GM10248 (cell line): ENCODE results near the gene VPS35L.
A peak's percentile ranks its signal among the peaks of the same experiment; 100 is the strongest.

Experiments
- CTCF ChIA-PET: fragments of 300-600 bp; sonication (Branson Sonifier 250); formaldehyde crosslinking; extraction: SDS; loops from one replicate; lab custom pipeline; 2021; ENCODE audit warnings: antibody characterized with exemption; lab: Yijun Ruan, JAX
- POLR2A ChIA-PET: fragments of 350-650 bp; sonication (Branson Sonifier 250); formaldehyde crosslinking; extraction: SDS; loops from one replicate; lab custom pipeline; 2020; ENCODE audit warnings: antibody characterized with exemption; lab: Yijun Ruan, JAX
- DNase-seq: peaks from one replicate; pipeline ENCODE4 v3.0.0; 2012; ENCODE audit errors: extremely low spot score
- CTCF ChIP-seq: IDR thresholded peaks from 2 replicates; pipeline ENCODE4 v1.5.1; 2012; ENCODE audit warnings: mild to moderate bottlenecking, low read depth; ENCODE audit errors: extremely low read depth, missing control alignments, control extremely low read depth

VPS35L gene

GRCh38 chr16:19555186-19555937 is at the start of gene VPS35L:
Gene VPS35L, plus strand, starts transcription at chr16:19555703. Its CDS starts 27 bp downstream, at chr16:19555730.
- CTCF ChIA-PET = interaction anchor here (0.8 to 5.5 kb wide), 24 partner anchors 8 to 828 kb away, joined by 3 to 48 read pairs (median 4); partner anchors contain the start of genes CCP110 and GPRC5B
- DNase-seq = peak; percentile 93
- POLR2A ChIA-PET = interaction anchor here (0.9 kb wide), 1 partner anchor 135 kb away, joined by 3 read pairs; no protein-coding TSS in a partner anchor
- TF ChIP-seq CTCF = peak; percentile 63

GRCh38 chr16:19506965-19507364 is 48.5 kb upstream of the VPS35L start:
- POLR2A ChIA-PET = no interaction called here
- CTCF ChIA-PET = interaction anchor here (0.7 to 1.5 kb wide), 4 partner anchors 9 to 422 kb away, joined by 3 to 4 read pairs (median 4); no protein-coding TSS in a partner anchor
- TF ChIP-seq CTCF = no peak
- no peak for DNase-seq

GRCh38 chr16:19507867-19508266 is 47.6 kb upstream of the VPS35L start:
- ChIA-PET POLR2A (no interaction called here), CTCF (interaction anchor here (0.9 to 1.0 kb wide), 2 partner anchors 12 to 422 kb away, joined by 4 read pairs; no protein-coding TSS in a partner anchor)
- DNase-seq = no peak
- TF ChIP-seq CTCF = no peak

GRCh38 chr16:19512297-19512696 is 43.2 kb upstream of the VPS35L start:
- ChIA-PET POLR2A (no interaction called here), CTCF (interaction anchor here (3.5 kb wide), 1 partner anchor 10 kb away, joined by 25 read pairs; no protein-coding TSS in a partner anchor)
- TF ChIP-seq CTCF = no peak

GRCh38 chr16:19513377-19514053 is 42.0 kb upstream of the VPS35L start:
- ChIA-PET POLR2A (no interaction called here), CTCF (interaction anchor here (1.0 to 3.5 kb wide), 4 partner anchors 8 to 428 kb away, joined by 3 to 25 read pairs (median 3); partner anchors contain the start of gene VPS35L)
- TF ChIP-seq CTCF = no peak
- DNase-seq = no peak

More at GRCh38 chr16:19512297-19512696, 43.2 kb upstream of the VPS35L start:
- DNase-seq = no peak

GRCh38 chr16:19515757-19516156 is 39.7 kb upstream of the VPS35L start:
- CTCF ChIA-PET = interaction anchor here (1.2 to 2.7 kb wide), 2 partner anchors 9 to 12 kb away, joined by 4 to 17 read pairs; no protein-coding TSS in a partner anchor
- POLR2A ChIA-PET = no interaction called here
- TF ChIP-seq CTCF = no peak
- DNase-seq = no peak
